ENCODE measurements around the gene NAT8L. TPM values are rescaled to one million over a fixed set of nuclear protein-coding genes. Genes with fewer than 3 reads are reported as not detected.

The NAT8L gene
- total and polyA plus RNA-seq, 2 of the 13 experiments (the other 11 are each of a cell fraction or from before 2014, with no cell fraction given) = 2.2 to 3.3 TPM

DNA sequence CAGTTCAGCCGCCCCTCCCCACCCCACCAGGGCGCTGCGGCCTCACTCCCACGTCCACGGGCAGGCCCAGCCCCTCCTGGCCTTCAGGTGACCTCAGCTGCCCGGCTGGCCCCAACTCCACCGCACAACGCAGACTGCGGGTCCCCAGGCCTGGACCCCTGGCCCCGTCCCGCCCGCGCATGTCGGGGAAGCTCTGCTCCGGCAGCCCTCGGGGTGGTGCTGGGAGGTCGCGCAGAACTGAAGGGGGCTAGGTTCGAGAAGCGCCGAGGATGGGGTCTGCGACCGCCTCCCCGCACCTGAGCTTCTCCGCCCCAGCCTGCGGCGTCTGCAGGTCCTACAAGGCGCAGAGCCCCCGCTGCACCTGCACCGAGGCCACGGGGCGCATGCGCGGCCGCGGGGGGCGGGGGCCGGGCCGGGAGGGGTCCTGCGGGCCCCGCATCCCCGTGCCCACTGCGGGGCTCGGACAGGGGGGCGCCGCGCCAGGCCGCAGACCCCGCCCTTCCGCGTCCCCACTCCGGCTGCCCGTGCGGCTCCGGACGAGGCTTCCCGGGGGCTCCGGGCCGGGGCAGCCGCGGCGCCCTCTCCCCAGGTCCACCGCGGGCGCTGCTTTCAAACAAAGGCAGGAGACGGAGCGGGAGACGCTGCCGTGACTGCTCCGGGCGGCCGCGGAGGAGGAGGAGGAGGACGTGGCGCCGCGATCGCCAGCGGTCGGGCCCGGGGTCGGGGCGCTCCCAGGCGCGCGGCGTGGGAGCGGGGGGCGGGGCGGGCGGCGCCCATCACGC lies 672 bp upstream of the NAT8L start:
- BruUV-seq (replicated peaks) = no TSS peak
- ChIA-PET POLR2A (interaction anchor here (1.5 kb wide), 1 partner anchor 49 kb away, joined by 5 read pairs; no protein-coding TSS in a partner anchor), CTCF (ENCODE audit: low intra/inter-chr PET ratio, low total read pairs) (no interaction called here)
- FAIRE-seq (no peak), DNase-seq (ENCODE audit: low spot score) (no peak), ATAC-seq (peak; percentile 5)
- Histone ChIP-seq H3K27ac (ENCODE audit: extremely low read length, insufficient read depth, low read length) (no peak overlapping the region), H3K4me3 (replicated peaks in 1 of 3; ENCODE audit: insufficient read depth in 1 of 3, low read depth in 2 of 3, low read length in 3 of 3) (peak overlapping the region; percentile 26 to 61 (median 52); a peak in 5 of 6 replicates), H3K4me1 (ENCODE audit: insufficient read depth, low read length) (peaks cover 27% of the 10 kb centered on the region), H3K9ac (ENCODE audit: insufficient read depth, low read depth, low read length) (no peak overlapping the region), H3K27me3 (ENCODE audit: control insufficient read depth in 1 of 2, insufficient read depth in 2 of 2, low read length in 2 of 2) (peaks cover 0 to 14% of the 10 kb centered on the region in 2 experiments; a peak in 4 of 5 replicates), H3K79me2 (ENCODE audit: insufficient read depth, low read length) (no peaks in the 10 kb centered on the region), H4K20me1 (ENCODE audit: insufficient read depth, low read length) (no peaks in the 10 kb centered on the region), H2AFZ (ENCODE audit: low read length) (no peak overlapping the region), H3K4me2 (ENCODE audit: low read depth, low read length) (peak overlapping the region; percentile 53), H3K36me3 (replicated peaks in 1 of 2; ENCODE audit: control insufficient read depth in 1 of 2, insufficient read depth in 2 of 2, low read length in 2 of 2) (no peaks in the 10 kb centered on the region), H3K9me3 (ENCODE audit: low read length) (no peaks in the 10 kb centered on the region)
- 22% methylated on average over 5 of the region's 93 CpGs for WGBS (ENCODE audit: low lambda C conversion rate)
- in situ Hi-C loops (cut with HindIII; ENCODE audit: extremely low pct_ligation_motif_present, low pct_unique_long_range_greater_than_20kb) = no loop called here
- intact Hi-C loops (cut with micrococcal nuclease; ENCODE audit: unreplicated experiment) = no loop called here
- TF ChIP-seq ZBTB20 (CRISPR knock-in tag; IDR thresholded peaks at IDR 0.05; ENCODE audit: borderline replicate concordance, low read depth) = no peak
- no peak for TF ChIP-seq MAZ (IDR thresholded peaks at IDR 0.05; ENCODE audit: borderline replicate concordance, low read depth, low read length)
- peak; percentile 48; the same call in 1 of the 2 replicates for TF ChIP-seq MAZ (CRISPR knock-in tag; IDR thresholded peaks at IDR 0.05; ENCODE audit: low read depth)
- TF ChIP-seq, protein P1, sequence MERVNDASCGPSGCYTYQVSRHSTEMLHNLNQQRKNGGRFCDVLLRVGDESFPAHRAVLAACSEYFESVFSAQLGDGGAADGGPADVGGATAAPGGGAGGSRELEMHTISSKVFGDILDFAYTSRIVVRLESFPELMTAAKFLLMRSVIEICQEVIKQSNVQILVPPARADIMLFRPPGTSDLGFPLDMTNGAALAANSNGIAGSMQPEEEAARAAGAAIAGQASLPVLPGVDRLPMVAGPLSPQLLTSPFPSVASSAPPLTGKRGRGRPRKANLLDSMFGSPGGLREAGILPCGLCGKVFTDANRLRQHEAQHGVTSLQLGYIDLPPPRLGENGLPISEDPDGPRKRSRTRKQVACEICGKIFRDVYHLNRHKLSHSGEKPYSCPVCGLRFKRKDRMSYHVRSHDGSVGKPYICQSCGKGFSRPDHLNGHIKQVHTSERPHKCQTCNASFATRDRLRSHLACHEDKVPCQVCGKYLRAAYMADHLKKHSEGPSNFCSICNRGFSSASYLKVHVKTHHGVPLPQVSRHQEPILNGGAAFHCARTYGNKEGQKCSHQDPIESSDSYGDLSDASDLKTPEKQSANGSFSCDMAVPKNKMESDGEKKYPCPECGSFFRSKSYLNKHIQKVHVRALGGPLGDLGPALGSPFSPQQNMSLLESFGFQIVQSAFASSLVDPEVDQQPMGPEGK (CRISPR knock-in tag; IDR thresholded peaks at IDR 0.05) = peak; percentile 70
- TF ChIP-seq CENPX (CRISPR knock-in tag; IDR thresholded peaks at IDR 0.05) = no peak
- TF ChIP-seq ZMYM2 (CRISPR knock-in tag; IDR thresholded peaks at IDR 0.05) = no peak
- TF ChIP-seq ONECUT2 (CRISPR knock-in tag; IDR thresholded peaks at IDR 0.05) = no peak
- no peak for TF ChIP-seq SP2 (CRISPR knock-in tag; IDR thresholded peaks at IDR 0.05)
- TF ChIP-seq, protein P2, sequence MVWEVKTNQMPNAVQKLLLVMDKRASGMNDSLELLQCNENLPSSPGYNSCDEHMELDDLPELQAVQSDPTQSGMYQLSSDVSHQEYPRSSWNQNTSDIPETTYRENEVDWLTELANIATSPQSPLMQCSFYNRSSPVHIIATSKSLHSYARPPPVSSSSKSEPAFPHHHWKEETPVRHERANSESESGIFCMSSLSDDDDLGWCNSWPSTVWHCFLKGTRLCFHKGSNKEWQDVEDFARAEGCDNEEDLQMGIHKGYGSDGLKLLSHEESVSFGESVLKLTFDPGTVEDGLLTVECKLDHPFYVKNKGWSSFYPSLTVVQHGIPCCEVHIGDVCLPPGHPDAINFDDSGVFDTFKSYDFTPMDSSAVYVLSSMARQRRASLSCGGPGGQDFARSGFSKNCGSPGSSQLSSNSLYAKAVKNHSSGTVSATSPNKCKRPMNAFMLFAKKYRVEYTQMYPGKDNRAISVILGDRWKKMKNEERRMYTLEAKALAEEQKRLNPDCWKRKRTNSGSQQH (CRISPR knock-in tag; IDR thresholded peaks at IDR 0.05; ENCODE audit: low read depth) = no peak
- TF ChIP-seq SAP130 (CRISPR knock-in tag; IDR thresholded peaks at IDR 0.05; ENCODE audit: low read depth) = peak; percentile 29; the same call in 1 of the 2 replicates
- TF ChIP-seq PPARG (CRISPR knock-in tag; conservative IDR thresholded peaks at IDR 0.05) = no peak
- TF ChIP-seq, protein P3, sequence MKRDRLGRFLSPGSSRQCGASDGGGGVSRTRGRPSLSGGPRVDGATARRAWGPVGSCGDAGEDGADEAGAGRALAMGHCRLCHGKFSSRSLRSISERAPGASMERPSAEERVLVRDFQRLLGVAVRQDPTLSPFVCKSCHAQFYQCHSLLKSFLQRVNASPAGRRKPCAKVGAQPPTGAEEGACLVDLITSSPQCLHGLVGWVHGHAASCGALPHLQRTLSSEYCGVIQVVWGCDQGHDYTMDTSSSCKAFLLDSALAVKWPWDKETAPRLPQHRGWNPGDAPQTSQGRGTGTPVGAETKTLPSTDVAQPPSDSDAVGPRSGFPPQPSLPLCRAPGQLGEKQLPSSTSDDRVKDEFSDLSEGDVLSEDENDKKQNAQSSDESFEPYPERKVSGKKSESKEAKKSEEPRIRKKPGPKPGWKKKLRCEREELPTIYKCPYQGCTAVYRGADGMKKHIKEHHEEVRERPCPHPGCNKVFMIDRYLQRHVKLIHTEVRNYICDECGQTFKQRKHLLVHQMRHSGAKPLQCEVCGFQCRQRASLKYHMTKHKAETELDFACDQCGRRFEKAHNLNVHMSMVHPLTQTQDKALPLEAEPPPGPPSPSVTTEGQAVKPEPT (CRISPR knock-in tag; IDR thresholded peaks at IDR 0.05; ENCODE audit: low read depth) = no peak
- TF ChIP-seq, protein P4, sequence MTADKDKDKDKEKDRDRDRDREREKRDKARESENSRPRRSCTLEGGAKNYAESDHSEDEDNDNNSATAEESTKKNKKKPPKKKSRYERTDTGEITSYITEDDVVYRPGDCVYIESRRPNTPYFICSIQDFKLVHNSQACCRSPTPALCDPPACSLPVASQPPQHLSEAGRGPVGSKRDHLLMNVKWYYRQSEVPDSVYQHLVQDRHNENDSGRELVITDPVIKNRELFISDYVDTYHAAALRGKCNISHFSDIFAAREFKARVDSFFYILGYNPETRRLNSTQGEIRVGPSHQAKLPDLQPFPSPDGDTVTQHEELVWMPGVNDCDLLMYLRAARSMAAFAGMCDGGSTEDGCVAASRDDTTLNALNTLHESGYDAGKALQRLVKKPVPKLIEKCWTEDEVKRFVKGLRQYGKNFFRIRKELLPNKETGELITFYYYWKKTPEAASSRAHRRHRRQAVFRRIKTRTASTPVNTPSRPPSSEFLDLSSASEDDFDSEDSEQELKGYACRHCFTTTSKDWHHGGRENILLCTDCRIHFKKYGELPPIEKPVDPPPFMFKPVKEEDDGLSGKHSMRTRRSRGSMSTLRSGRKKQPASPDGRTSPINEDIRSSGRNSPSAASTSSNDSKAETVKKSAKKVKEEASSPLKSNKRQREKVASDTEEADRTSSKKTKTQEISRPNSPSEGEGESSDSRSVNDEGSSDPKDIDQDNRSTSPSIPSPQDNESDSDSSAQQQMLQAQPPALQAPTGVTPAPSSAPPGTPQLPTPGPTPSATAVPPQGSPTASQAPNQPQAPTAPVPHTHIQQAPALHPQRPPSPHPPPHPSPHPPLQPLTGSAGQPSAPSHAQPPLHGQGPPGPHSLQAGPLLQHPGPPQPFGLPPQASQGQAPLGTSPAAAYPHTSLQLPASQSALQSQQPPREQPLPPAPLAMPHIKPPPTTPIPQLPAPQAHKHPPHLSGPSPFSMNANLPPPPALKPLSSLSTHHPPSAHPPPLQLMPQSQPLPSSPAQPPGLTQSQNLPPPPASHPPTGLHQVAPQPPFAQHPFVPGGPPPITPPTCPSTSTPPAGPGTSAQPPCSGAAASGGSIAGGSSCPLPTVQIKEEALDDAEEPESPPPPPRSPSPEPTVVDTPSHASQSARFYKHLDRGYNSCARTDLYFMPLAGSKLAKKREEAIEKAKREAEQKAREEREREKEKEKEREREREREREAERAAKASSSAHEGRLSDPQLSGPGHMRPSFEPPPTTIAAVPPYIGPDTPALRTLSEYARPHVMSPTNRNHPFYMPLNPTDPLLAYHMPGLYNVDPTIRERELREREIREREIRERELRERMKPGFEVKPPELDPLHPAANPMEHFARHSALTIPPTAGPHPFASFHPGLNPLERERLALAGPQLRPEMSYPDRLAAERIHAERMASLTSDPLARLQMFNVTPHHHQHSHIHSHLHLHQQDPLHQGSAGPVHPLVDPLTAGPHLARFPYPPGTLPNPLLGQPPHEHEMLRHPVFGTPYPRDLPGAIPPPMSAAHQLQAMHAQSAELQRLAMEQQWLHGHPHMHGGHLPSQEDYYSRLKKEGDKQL (CRISPR knock-in tag; IDR thresholded peaks at IDR 0.05; ENCODE audit: low read depth) = no peak
